ENCODE measurements around the gene KDELR3. TPM values are rescaled to one million over a fixed set of nuclear protein-coding genes. Genes with fewer than 3 reads are reported as not detected.
A peak's percentile ranks its signal among the peaks of the same experiment; 100 is the strongest.

The KDELR3 gene
- total RNA-seq, 1 experiment from 2014 or later = 15.5 TPM

DNA sequence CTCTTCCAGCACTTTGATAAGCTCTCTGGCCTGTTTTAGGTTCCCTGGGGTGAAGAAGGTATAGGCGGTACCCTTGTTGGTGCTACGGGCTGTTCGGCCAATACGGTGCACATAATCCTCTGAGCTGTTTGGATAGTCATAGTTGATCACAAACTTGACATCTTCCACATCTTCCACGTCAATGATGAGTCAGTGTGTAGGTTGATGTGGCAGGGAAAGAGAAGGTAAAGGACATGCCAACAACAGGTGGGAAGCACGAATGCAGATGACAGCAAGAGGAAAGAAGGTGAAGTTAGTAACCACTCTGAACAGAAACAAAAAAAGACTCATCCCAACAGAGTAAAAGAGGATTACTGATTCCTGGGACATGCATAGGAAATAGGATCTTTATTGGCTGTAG, 20.1 kb downstream of the KDELR3 start:
- Histone ChIP-seq H3K27ac (no peak overlapping the region), H3K9me3 (ENCODE audit: insufficient read depth, low read depth) (no peaks in the 10 kb centered on the region), H3F3A (ENCODE audit: insufficient read depth, low read depth) (peaks cover 91% of the 10 kb centered on the region), H3K79me2 (ENCODE audit: low read depth) (peaks cover 11% of the 10 kb centered on the region; the same call in 1 of the 2 replicates), H3K4me2 (no peak overlapping the region), H3K9me2 (ENCODE audit: insufficient read depth) (no peaks in the 10 kb centered on the region), H4K20me1 (ENCODE audit: insufficient read depth) (peaks cover 73% of the 10 kb centered on the region), H2AFZ (no peak overlapping the region), H3K4me1 (replicated peaks; ENCODE audit: insufficient read depth) (no peaks in the 10 kb centered on the region), H3K36me3 (ENCODE audit: low read depth) (peaks cover 93% of the 10 kb centered on the region), H3K4me3 (no peak overlapping the region), H3K27me3 (ENCODE audit: insufficient read depth, low read depth) (no peaks in the 10 kb centered on the region)
- ChIA-PET POLR2A (ENCODE audit: unreplicated experiment) (interaction anchor here (0.6 to 0.7 kb wide), 2 partner anchors 9 to 1035 kb away, joined by 3 read pairs; no protein-coding TSS in a partner anchor), CTCF (no interaction called here)
- BruUV-seq (replicated peaks) = no TSS peak
- DNase-seq = peak in 1 of 2 experiments; percentile 27
- no peak for TF ChIP-seq EZH2 (IDR thresholded peaks at IDR 0.05; ENCODE audit: low read depth)
- TF ChIP-seq, protein P1, sequence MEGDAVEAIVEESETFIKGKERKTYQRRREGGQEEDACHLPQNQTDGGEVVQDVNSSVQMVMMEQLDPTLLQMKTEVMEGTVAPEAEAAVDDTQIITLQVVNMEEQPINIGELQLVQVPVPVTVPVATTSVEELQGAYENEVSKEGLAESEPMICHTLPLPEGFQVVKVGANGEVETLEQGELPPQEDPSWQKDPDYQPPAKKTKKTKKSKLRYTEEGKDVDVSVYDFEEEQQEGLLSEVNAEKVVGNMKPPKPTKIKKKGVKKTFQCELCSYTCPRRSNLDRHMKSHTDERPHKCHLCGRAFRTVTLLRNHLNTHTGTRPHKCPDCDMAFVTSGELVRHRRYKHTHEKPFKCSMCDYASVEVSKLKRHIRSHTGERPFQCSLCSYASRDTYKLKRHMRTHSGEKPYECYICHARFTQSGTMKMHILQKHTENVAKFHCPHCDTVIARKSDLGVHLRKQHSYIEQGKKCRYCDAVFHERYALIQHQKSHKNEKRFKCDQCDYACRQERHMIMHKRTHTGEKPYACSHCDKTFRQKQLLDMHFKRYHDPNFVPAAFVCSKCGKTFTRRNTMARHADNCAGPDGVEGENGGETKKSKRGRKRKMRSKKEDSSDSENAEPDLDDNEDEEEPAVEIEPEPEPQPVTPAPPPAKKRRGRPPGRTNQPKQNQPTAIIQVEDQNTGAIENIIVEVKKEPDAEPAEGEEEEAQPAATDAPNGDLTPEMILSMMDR (conservative IDR thresholded peaks at IDR 0.05) = no peak
- intact Hi-C loops (cut with micrococcal nuclease; ENCODE audit: unreplicated experiment) = no loop called here

DNA sequence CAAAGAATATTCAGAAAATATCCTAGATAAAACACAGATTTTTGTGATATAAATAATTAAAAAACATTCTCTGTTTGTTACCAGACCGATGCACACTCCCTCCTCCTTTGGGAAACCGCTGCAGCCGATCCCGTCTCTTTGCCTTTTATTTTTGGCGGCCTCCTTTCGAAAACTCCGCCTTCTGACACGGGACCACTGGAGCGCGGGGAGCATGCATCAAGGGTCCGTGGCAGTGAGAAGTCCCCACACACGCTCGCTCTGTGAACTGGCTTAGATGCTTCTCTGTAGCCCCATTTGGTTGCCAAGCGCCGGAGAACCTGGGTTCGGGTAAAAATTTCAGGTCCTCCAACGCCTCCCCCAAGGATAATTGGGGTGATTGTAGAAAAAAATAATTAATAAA, 21.2 kb downstream of the KDELR3 start:
- Histone ChIP-seq H3K27ac (no peak overlapping the region), H4K20me1 (ENCODE audit: insufficient read depth) (peaks cover 78% of the 10 kb centered on the region), H3F3A (ENCODE audit: insufficient read depth, low read depth) (peaks cover 91% of the 10 kb centered on the region), H3K4me2 (no peak overlapping the region), H3K27me3 (ENCODE audit: insufficient read depth, low read depth) (no peaks in the 10 kb centered on the region), H3K36me3 (ENCODE audit: low read depth) (peaks cover 93% of the 10 kb centered on the region), H2AFZ (no peak overlapping the region), H3K79me2 (ENCODE audit: low read depth) (peaks cover 18% of the 10 kb centered on the region), H3K9me3 (ENCODE audit: insufficient read depth, low read depth) (no peaks in the 10 kb centered on the region), H3K9me2 (ENCODE audit: insufficient read depth) (no peaks in the 10 kb centered on the region), H3K4me3 (no peak overlapping the region), H3K4me1 (replicated peaks; ENCODE audit: insufficient read depth) (no peaks in the 10 kb centered on the region)
- ChIA-PET POLR2A (ENCODE audit: unreplicated experiment) (interaction anchor here (0.6 kb wide), 1 partner anchor 246 kb away, joined by 4 read pairs; no protein-coding TSS in a partner anchor), CTCF (no interaction called here)
- TF ChIP-seq EZH2 (IDR thresholded peaks at IDR 0.05; ENCODE audit: low read depth) = no peak
- TF ChIP-seq, protein P1 (conservative IDR thresholded peaks at IDR 0.05) = no peak
- no peak for DNase-seq
- BruUV-seq (replicated peaks) = no TSS peak
- intact Hi-C loops (cut with micrococcal nuclease; ENCODE audit: unreplicated experiment) = no loop called here

DNA sequence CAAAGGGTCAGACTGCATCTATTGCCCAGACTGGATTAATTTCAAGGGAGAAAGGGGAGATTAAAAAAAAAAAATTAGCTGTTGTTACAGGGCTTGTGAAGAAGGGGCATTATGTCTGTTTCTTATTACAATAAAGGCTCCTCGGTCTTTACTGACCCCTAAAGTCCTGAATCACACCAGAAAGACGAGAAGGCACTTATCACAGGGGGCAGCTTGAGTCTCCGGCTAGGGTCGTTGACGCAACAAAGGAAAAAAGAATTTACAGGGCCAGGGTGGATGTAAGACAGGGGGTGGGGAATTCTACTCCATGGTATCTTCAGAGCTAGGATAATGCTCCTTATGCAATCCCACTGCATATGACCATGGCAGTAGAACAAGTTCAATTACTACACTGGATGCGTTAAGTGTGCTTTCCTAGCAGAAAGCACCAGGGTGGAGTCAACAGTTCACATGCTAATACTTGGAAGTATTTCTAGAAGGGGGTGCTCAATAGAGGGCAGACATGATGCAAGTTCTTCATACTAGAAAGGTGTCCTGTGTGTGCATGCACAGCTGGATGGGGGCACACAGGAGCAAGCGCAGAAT, 21.8 kb downstream of the KDELR3 start:
- H3K27me3 ChIP-seq (ENCODE audit: insufficient read depth, low read depth) = no peaks in the 10 kb centered on the region
- peaks cover 93% of the 10 kb centered on the region for H3K36me3 ChIP-seq (ENCODE audit: low read depth)
- peaks cover 91% of the 10 kb centered on the region for H3F3A ChIP-seq (ENCODE audit: insufficient read depth, low read depth)
- TF ChIP-seq, protein P1 (conservative IDR thresholded peaks at IDR 0.05) = no peak
- no peak for TF ChIP-seq EZH2 (IDR thresholded peaks at IDR 0.05; ENCODE audit: low read depth)
- H3K4me2 ChIP-seq = no peak overlapping the region
- peak overlapping the region; percentile 15; the same call in 1 of the 2 replicates for H3K27ac ChIP-seq
- peaks cover 23% of the 10 kb centered on the region for H3K79me2 ChIP-seq (ENCODE audit: low read depth)
- no peak overlapping the region for H3K4me3 ChIP-seq
- H2AFZ ChIP-seq = no peak overlapping the region
- H4K20me1 ChIP-seq (ENCODE audit: insufficient read depth) = peaks cover 80% of the 10 kb centered on the region
- ChIA-PET POLR2A (ENCODE audit: unreplicated experiment) (interaction anchor here (0.6 kb wide), 1 partner anchor 247 kb away, joined by 4 read pairs; no protein-coding TSS in a partner anchor), CTCF (interaction anchor here (0.7 kb wide), 1 partner anchor 9 kb away, joined by 3 read pairs; no protein-coding TSS in a partner anchor)
- no peaks in the 10 kb centered on the region for H3K9me3 ChIP-seq (ENCODE audit: insufficient read depth, low read depth)
- BruUV-seq (replicated peaks) = no TSS peak
- no peaks in the 10 kb centered on the region for H3K9me2 ChIP-seq (ENCODE audit: insufficient read depth)
- peak in 1 of 2 experiments; percentile 13 for DNase-seq
- intact Hi-C loops (cut with micrococcal nuclease; ENCODE audit: unreplicated experiment) = no loop called here
- no peaks in the 10 kb centered on the region for H3K4me1 ChIP-seq (replicated peaks; ENCODE audit: insufficient read depth)

Measured in PC-9 (cell line).